GM19193 (cell line): Measurements from ENCODE around the gene TSEN2.

Experiments used
- POLR2A ChIP-seq: IDR thresholded peaks from 4 replicates; pipeline ENCODE4 v1.6.1; 2011; ENCODE audit not compliant: insufficient read depth, insufficient read length; ENCODE audit errors: extremely low read depth

TSEN2 gene

DNA sequence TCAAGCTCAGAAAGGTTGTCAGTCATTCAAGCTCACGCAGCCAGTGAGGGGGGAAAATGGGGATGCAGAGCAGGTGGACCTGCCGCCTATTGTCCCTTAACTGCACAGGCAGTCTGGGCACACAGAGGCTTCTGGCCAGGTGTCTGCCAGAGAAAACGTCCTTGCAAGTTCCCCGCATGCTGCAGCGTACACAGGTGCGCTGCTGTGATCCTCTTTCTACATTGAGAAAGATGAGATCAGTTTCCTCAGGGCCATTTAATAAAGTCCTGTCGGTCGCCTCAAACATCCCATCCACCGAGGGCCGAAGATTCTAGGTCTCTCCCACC lies 445 bp upstream of the TSEN2 start:
- TF ChIP-seq POLR2A, result no peak

DNA sequence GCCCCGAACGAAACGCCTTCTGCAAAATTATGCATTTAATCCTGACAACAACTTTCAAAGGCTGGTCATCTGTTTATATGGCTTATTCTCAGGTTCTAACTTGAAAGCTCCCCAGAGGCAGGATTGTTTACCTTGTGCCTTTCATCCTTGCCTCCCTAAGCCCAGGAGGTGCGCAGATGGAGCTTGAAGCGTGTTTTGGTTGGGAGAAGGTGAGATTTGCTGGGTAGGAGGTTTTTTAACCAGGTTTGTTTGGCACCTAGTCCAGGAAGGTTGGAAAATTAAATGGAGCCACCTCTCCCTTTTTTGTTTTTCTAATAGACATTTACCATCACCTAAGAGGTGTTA lies 675 bp downstream of the TSEN2 start:
- no peak for TF ChIP-seq POLR2A

- TF ChIP-seq POLR2A, result no peak
Measured at GRCh38 chr3:12486001-12486400, 1.7 kb downstream of the TSEN2 start.

DNA sequence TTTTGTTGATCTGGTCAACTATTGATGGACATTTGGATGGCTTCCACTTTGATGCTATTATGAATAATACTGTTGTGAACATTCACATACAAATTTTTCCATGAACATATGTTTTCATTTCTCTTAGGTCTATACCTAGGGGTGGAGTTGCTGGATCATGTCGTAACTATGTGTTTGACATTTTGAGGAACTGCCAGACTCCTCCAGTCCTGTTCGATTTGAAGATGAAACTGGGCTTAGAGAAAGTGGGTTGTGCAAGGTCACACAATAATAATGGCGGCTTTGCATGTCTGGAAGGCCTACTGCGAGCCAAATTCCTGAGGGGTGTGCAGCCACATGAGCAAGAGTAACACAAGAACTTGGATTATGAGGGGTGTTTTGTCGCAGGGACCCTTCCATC lies 2.6 kb downstream of the TSEN2 start:
- TF ChIP-seq POLR2A, result no peak

DNA sequence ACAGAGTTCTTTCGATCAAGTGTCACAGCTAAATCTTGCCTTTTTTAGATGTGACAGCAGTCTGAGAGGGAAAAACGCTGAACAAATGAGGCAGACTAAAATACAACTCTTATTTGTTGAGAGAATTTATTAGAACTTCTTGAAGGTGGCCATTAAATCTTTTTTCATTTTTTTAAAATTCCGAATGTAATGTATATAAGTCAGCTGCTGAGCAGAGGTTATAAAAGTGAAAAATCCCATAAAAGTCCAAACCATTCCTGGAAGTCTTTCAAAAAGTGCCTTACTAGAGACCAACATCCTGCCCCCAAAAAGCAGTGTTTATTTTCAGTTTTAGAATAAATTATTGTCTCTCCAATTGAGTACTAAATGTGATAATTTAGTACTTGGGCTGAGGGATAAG lies 3.1 kb downstream of the TSEN2 start:
- TF ChIP-seq POLR2A, result no peak

- TF ChIP-seq POLR2A, result no peak
Measured at GRCh38 chr3:12487786-12488185, 3.5 kb downstream of the TSEN2 start.

DNA sequence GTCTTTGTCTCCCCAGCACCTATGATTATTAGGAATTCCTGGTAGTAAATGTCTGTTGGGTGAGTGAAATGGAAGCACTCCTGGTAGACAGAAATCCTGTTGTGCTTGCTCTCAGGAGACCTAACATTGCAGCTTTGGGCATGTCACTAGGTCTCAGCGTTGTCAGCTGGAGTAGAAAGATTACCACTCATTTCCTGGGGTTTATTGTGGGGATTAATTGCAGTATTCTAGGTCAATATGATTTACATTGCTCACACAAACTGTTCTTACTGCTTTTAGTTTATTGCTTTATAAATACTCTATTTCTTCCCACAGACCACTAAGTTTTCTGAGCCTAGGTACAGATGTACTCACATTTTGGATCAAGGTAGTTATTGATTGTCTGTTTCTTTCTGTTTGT lies 5.1 kb downstream of the TSEN2 start:
- TF ChIP-seq POLR2A, result no peak

- no peak for TF ChIP-seq POLR2A
Measured at GRCh38 chr3:12489832-12490231, 5.6 kb downstream of the TSEN2 start.

DNA sequence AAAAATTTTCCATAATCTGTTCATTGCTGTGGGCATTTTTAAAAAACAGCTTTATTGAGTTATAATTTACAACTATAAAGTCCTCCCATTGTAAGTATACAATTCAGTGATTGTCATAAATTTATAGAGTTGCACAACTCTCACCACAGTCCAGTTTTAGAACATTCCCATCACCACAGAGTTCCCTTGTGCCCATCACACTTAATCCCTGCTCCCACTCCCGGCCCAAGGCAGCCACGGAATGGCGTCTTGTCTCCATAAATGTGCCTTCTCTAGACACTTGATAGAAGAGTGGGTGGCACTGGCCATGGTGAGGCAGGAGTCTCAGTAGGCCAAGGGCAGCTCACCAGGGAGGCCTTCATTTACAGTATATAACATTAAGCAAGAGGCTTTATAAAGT lies 6.3 kb downstream of the TSEN2 start:
- no peak for TF ChIP-seq POLR2A

- no peak for TF ChIP-seq POLR2A
Measured at GRCh38 chr3:12495749-12496452, 11.6 kb downstream of the TSEN2 start.

DNA sequence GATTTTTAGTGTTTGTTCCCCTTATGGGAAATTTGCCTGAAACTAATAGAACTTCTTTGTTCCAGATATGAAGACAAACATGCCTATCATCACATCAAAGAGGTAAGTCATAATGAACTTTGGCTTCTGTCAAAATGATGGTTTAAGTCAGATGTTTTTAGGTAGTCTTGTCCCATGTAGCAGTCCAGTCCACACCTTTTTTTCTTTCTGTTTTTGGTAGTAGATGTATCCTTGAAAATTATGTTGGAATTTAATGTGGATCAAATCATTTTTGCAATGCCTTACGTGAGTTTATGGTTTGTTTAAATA lies 12.1 kb downstream of the TSEN2 start:
- TF ChIP-seq POLR2A, result no peak

- no peak for TF ChIP-seq POLR2A
Measured at GRCh38 chr3:12499474-12499873, 15.2 kb downstream of the TSEN2 start.

DNA sequence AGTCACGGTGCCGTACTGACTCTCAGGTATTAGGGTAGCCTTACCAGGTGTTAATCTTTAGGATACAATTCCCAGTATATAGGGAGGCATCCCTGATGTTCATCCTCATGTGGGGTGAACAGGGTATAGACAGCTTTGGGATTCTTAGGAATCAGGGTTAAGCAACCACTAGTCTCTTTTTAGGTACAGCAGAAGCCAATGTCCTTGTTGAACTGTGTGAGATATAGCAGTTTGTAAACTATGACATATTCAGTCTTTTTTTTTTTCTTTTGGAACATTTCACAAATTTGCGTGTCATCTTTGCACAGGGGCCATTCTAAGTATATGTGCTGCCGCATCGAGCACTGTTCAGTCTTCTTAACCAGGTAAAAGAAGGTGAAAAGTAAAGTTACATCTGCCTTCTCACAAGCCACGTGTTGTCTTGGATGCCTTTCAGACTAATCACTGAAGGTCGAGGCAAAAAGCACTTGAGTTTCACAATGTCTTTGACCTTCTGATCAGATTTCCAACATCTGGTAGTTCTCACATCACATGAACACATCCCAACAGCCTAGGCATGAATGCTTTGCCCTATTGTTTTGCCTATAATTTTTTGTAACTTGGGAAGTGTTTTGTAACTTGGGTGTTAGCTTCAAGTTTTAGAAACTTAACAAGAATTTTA lies 17.2 kb downstream of the TSEN2 start:
- no peak for TF ChIP-seq POLR2A

DNA sequence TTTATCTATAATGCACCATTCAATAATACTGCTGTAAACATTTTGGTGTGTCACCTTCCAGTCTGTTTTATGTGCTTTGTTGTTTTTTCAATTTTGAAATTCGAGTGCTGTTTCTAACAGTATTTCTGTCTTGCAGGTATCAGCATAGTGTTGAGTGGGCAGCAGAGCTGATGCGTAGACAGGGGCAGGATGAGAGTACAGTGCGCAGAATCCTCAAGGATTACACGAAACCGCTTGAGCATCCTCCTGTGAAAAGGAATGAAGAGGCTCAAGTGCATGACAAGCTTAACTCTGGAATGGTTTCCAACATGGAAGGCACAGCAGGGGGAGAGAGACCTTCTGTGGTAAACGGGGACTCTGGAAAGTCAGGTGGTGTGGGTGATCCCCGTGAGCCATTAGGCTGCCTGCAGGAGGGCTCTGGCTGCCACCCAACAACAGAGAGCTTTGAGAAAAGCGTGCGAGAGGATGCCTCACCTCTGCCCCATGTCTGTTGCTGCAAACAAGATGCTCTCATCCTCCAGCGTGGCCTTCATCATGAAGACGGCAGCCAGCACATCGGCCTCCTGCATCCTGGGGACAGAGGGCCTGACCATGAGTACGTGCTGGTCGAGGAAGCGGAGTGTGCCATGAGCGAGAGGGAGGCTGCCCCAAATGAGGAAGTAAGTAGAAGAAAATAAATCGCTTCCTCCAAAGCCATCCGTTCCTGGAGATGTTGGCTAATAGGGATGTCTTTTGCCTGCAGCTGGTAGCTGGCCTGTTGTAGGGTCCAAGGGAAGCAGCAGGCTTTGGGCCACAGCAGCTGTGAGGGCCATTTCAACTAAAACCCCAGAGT lies 19.1 kb downstream of the TSEN2 start:
- TF ChIP-seq POLR2A, result no peak

GRCh38 chr3:12506201-12506709 lies 22.0 kb downstream of the TSEN2 start:
- TF ChIP-seq POLR2A, result no peak
